GM12801 (cell line): Measurements from ENCODE around the gene CFD.

ENCODE experiments used
- TF ChIP-seq, protein P1 (sequence below): IDR thresholded peaks from one replicate; pipeline ENCODE4 v1.5.1; 2011; ENCODE audit warnings: control low read depth; ENCODE audit not compliant: insufficient read length; ENCODE audit errors: extremely low read depth

CFD gene

DNA sequence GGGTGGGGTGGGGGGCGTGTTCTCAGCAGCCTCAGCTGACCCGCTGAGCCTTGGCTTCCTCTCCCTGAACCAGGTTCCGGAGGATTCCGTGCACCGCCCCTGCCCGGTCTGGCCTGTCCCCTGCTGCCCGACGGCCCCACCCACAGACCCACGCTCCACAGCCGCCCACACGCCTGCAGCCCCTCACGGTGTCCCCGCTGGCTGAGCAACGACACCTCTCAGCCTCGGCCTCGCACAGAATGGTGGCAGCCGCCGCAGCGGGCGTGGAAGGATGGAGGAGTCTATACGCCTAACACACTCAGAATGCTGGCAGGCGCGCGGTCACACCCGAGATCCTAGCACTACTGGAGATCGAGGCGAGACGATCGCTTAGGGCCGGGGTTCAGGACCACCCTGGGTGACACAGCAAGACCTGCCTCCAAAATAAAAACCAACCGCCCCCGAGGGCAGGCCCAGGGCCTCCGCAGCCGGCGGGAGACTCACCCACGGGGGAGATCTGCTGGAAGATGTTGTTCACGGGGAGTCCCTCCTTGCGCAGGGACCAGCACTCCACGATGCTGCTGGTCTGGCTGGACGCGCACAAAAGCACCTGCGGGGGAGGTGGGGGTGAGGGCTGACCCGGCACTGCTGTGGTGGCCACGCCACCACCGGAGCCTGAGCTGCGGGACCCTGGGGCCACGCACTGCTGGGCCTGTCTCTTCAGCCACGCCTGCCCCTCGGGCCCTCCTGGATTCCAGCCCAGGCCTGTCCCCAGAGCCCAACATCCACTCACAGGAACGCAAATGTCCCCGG, 25.2 kb downstream of the CFD start:
- TF ChIP-seq, protein P1, sequence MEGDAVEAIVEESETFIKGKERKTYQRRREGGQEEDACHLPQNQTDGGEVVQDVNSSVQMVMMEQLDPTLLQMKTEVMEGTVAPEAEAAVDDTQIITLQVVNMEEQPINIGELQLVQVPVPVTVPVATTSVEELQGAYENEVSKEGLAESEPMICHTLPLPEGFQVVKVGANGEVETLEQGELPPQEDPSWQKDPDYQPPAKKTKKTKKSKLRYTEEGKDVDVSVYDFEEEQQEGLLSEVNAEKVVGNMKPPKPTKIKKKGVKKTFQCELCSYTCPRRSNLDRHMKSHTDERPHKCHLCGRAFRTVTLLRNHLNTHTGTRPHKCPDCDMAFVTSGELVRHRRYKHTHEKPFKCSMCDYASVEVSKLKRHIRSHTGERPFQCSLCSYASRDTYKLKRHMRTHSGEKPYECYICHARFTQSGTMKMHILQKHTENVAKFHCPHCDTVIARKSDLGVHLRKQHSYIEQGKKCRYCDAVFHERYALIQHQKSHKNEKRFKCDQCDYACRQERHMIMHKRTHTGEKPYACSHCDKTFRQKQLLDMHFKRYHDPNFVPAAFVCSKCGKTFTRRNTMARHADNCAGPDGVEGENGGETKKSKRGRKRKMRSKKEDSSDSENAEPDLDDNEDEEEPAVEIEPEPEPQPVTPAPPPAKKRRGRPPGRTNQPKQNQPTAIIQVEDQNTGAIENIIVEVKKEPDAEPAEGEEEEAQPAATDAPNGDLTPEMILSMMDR = no peak

DNA sequence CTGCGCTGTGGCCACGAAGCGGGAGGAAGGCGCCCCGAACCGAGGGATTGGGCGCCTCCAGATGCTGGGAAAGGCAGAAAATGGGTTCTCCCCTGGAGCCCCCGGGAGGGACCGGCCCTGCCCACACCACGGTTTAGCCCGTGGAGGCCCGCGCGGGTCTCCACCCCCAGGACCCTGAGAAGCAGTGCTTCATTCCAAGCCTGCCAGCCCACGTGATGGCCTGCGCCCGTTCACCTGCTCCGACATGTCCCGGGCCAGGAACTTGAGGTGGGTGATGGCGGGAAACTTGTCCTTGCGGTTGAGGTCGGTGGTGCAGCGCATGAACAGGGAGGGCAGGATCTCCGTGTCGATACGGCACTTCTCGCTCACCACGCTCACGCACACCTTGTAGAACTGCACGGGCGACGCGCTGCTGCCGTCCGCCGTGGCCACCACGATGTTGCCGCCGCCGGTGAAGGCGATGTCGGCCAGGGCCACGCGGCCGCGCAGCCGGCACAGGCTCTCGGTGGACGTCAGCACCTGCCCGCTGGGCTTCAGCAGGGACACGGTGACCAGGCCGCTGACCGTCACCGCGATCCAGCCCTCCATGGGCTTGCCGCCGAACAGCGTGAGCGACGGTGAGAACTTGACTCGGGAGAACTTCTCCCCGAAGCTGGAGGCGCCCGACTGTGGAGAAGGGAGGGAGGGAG, 26.2 kb downstream of the CFD start:
- TF ChIP-seq, protein P1 = no peak

DNA sequence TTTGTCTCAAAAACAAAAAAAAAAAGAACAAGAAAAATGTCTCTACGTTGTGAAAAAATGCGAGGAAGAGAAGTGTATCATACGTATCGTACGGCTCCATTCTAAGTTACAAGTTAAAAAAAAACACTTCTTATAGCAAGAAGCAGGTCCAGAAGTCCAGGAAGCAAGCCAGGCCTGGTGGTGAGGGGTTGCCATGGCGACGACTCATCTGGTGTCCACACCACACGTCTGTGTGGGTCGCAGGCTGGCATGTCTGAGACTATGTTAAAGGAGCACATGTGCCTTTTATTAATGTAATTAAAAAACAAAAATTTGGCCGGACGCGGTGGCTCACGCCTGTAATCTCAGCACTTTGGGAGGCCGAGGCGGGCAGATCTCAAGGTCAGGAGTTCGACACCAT, 27.6 kb downstream of the CFD start:
- TF ChIP-seq, protein P1 = no peak

DNA sequence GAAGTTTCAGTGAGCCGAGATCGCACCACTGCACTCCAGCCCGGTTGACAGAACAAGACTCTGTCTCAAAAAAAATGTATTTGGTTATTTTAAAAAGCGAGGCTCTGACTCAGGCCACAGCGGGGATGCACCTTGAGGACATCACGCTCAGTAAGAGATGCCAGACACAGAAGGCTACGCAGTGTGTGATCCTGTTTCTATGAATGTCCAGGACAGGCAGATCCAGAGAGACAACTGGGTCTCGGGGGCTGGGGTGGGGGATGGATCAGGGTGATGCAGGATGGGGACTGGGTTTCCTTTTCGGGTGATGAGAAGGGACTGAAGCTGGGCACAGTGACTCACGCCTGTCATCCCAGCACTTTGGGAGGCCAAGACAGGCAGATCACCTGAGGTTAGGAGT, 28.1 kb downstream of the CFD start:
- TF ChIP-seq, protein P1 = no peak

DNA sequence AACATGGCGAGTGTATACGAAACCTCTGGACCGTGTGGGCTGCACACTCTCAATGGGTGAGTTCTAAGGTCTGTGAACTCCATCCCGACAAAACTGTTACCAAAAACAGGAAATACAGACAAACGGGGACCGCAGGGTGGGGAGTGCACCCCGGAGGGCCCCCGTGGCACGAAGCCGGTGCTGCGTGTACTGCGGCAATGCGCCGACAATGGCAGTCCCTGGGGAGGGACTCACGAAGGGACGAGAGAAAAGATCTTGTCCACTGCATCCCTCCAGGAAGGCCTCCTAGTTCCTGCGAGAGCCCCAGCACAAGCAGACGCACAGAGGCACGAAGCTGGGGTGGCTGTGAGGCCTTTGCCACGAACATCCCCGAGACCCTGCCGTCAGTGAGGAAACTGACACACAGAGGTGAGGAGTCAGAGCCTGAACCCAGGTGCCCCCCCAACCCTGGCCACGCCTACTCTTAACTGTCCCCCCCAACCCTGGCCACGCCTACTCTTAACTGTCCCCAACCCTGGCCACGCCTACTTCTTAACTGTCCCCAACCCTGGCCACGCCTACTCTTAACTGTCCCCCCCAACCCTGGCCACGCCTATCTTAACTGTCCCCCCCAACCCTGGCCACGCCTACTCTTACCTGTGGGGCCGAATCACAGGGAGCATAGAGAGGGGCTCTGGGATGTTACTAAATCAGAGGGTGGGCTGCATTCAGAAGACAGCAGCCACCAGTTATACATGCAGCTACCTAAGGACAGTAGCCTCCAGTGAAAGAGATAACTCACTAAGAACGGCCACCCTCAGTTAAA, 29.3 kb downstream of the CFD start:
- TF ChIP-seq, protein P1 = no peak

DNA sequence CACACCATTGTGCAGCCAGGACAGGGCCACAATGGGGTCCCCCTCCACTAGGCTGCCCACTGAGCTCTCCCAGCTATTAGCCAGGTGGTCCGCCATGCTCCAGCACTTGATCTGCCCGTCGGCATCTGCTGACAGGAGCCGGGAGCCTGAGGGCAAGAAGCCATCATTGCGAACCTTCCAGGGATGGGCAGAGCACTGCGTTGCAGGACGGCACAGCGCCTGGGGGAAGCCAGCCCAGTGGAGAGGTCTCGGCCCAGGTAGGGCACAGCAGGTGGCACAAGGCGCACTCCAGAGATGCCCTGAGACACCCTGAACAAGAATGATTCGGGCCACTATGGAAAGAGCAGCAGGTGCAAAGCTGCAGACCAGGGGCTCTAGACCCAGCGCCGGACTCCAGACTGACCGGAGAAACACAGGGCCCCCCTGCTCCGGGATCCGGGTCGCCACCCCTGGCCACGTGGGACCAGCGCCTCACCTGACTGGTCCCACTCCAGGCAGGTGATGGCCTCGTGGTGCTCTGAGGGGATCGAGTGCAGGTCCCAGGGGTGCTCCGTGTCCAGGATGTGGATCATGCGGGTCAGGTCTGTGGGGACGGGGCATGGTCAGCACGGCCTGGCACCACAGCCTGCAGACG, 30.3 kb downstream of the CFD start:
- TF ChIP-seq, protein P1 = no peak

DNA sequence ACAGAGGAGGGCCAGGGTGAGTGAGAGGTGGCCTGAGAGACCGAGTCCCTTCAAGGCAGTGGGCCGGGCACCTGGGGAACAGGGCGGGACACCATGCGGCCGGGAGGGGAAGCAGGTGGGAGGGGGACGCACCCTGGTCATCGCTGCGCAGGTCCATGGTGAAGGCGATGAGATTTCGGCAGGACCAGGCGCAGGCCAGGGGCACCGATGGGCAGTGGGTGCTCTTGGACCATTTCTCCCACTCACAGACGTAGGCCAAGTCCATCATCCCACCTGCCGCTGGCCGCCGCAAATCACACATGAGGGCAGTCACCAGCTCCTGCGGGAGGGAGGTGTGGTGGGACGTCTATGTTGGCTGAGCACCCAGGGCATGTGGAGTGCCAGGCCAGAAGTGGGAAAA, 31.4 kb downstream of the CFD start:
- TF ChIP-seq, protein P1 = no peak
